HG03039 (cell line): ENCODE results near the gene ADARB2.
"Not testable (repeated sequence)": the region's sequence is repeated elsewhere in the genome, so short reads cannot be mapped to it uniquely, and the experiment has no call there.

Experiments
- ATAC-seq: cut with Tn5 transposase; IDR thresholded peaks from one replicate; pipeline ENCODE4 v1.9.1; 2021; ENCODE audit warnings: mild to moderate bottlenecking, moderate library complexity; ENCODE audit not compliant: unreplicated experiment

ADARB2 gene

DNA sequence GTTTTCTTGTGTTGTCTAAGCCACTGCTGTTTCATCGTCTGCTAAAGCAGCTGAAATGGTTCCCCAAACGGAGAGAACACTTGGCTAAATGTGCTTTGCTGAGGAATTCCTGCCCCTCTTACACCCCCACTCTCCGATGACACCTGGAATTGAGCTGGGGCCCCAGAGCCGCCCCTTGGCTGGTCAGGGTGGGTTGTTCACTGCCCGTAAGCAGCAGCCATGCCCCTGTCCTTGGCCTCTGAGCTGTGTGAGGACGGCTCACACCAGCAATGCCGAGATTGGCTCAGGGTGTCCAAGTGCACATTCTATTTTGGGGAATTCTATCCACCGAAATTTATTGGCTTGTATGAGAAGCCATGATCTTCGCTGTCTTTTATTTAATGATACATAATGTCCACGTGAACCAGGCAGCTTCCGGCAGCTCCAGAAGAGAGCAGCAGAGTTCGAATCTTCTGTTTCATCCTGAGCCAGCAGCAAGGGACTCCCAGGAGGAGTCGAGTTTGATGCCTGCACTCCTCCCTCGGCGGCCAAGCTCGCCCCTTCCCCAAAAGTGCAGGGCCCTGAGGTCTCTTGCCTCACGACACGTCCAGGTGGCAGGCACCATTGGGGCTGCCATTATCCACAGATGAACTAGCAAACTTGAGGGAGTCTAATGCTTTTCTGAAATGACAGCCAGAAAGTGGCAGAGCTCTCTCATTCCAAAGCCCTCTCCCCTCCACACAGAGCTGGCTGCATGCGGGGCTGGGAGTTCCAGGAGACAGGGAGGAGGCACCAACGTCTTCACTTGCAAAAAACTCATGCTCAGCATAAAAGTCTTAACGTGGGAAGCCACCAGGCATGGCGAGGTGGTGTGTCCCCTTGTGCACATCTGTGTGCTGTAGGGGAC is 567.1 kb downstream of the ADARB2 start:
- no peak for ATAC-seq

DNA sequence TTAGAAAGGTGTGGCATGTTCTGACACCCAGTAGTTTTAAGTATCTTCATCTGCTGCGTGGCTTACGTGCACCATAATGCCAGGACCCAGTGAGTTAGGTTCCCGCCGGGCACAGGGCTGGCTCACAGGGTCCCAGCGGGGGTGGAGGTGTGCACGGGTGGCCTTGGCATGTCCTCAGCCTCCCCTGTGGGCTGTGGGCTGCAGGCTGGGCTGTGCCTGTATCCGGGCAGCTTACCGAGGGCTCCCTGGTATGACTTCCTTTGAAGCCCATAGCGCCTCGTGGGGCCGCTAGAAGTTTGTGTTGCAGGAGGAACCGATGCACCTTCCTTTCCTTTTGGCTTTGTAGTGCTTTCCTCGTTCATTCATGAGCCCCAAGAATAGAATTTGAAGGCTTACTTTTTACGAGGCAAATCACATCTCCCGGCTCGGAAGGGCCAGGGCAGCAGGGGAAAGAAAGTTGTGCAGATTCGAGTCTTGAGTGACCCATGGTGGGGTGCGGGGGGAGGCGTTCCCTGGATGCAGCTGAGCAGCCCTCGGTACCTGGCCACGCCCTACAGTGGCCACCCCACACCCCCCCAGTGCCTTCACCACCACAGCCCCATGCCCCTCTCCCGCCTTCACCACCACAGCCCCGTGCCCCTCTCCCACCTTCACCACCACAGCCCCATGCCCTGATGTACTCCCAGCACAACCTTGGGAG is 568.0 kb downstream of the ADARB2 start:
- no peak for ATAC-seq

DNA sequence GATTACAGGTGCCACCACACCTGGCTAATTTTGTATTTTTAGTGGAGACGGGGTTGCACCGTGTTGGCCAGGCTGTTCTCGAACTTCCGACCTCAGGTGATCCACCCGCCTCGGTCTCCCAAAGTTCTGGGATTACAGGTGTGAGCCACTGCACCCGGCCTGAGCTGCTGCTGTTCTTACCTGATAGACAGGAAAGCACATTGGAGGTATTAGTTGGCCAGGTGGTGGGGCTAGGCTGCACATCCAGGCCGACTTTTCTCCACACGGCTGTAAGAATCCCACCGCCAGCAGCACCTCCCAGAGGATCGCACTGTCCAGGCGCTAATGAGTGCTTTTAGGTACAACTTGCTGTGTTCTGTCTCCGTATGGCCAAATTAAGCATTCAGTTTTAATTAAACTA is 568.6 kb downstream of the ADARB2 start:
- no peak for ATAC-seq

DNA sequence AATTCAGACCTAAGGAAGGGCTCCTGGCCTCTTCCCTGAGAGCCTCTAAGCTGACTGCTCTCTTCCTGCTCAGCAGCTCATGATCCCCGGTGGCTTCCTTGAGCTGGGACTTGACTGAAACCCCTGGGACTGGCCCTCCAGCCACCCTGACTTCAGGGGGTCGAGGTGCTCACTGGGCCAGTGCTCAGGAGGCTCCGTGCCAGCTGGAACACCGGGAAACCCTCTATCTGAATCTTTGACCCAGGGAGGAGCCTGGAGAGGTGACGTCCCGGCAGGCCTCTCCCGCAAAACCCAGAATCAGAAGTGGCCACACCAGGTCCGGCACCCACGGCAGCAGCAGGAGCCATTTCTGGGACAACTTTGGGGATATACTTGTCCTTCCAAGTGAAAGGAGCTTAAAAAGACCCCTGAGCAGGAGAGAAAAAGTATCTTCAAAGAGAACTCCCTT is 570.5 kb downstream of the ADARB2 start:
- no peak for ATAC-seq

DNA sequence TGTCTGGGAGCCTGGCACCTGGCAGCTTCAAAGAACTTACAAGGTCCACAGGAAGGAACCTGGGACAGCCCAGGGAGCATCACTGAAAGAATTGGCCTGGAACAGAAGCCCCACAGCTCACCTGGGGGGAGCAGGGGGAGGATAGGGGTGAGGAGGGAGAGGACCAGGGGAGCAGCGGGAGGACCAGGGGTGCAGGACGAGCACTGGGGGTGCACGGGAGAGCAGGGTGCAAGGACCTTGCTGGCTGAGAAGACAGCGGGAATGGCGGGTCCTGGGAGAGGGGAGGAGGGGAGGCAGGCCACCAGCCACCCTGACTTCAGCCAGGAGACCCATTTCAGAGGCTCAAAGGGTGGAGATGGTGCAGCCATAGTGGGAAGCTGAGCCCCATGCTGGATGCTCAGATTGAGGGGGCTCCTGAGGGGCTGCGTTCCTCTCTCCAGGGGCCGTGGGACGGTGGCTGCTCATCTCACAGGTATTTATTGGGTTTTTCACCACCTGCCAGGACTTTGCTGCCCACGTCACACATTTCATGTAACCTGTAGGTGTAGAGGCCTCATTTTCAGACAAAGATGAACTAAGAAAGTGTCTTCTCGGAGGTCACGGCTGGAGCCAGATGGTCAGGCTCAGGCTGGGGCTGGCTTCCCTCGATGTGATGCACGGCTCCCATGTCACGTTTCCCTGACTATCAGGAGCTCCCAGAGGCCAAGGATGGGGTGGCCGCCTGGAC is 571.1 kb downstream of the ADARB2 start:
- no peak for ATAC-seq

DNA sequence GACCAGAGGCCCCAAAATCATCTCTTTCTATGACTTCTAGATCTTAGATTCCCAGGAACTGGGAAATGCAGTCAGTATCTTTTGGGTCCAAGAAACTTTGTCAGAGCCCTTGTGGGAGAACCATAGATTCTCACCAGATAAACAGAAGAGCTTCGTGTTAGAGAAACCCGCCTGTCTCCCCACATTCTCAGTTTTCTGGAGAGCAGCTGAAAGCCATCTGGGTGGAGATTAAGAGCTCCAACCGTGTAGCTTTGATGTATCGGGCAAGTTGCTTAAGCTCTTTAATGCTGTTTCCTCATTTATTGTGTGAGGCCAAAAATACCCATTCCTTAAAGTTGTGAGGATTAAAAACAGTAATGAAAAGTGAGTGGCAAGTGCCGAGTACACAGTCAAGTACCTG is 573.5 kb downstream of the ADARB2 start:
- ATAC-seq, result no peak

DNA sequence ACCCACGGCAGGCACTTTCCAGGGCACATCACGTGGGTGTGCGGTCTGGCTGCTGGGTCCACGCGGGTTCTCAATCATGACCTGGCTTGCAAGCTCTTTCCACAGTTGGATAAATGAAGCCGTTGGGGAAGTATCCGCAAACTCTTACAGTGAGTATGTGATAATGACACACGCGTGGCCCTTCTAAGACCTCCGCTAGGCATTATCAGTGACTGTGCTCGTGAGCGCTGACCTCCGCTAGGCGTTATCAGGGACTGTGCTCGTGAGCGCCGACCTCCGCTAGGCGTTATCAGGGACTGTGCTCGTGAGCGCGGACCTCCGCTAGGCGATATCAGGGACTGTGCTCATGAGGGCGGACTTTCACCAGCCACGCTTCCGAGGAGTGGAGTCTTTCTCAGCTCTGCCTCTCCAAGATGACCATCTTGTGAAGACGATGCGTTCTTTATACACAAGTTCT is 574.1 kb downstream of the ADARB2 start:
- no peak for ATAC-seq

DNA sequence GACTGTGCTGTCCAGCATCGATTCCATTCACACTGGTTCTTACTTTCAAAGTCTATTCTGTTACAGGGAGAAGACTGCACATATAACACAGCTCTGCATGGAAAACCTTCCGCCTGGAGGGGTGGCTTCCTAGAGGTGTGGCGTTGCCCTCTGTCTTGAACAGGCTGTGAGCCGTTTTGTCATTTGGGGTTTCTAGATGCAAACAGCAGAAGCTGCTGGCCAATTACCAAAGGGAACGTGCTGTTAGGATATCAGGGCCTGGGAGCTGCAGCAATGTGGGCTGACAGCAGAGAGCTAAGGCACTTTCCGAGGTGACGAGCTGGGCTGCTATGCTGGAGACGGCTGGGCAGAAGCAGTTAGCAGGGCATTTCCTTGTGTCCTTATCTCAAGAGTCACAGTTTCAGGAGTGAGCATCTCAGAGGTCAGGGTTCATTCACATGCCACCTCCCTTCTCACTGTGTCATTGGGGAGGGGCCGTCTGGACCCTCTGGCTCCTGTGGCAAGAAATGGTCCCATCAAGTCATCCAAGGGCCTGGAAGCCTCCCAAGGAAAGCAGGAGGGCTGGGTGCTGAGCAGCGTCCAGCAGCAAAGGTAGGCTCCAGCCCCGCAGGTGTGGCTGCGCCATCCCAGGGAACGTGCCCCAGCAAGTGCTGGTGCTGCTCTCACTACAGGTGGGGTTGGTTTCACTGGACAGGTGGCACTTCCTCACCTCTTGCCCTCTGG is 574.7 kb downstream of the ADARB2 start:
- no peak for ATAC-seq

DNA sequence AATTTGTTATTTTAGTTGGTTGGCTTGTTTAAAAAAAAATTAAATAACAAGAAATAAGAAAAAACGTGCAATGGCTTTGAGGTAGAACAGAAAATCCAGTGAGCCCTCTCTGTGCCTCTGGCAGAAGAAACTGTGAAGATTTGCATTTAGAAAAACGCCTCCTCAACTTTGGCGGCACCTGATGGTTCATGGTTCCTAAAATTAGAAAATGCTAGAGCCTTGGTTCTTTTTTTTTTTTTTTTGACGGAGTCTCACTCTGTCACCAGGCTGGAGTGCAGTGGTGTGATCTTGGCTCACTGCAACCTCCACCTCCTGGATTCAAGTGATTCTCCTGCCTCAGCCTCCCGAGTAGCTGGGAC is 576.0 kb downstream of the ADARB2 start:
- not testable (repeated sequence) for ATAC-seq

DNA sequence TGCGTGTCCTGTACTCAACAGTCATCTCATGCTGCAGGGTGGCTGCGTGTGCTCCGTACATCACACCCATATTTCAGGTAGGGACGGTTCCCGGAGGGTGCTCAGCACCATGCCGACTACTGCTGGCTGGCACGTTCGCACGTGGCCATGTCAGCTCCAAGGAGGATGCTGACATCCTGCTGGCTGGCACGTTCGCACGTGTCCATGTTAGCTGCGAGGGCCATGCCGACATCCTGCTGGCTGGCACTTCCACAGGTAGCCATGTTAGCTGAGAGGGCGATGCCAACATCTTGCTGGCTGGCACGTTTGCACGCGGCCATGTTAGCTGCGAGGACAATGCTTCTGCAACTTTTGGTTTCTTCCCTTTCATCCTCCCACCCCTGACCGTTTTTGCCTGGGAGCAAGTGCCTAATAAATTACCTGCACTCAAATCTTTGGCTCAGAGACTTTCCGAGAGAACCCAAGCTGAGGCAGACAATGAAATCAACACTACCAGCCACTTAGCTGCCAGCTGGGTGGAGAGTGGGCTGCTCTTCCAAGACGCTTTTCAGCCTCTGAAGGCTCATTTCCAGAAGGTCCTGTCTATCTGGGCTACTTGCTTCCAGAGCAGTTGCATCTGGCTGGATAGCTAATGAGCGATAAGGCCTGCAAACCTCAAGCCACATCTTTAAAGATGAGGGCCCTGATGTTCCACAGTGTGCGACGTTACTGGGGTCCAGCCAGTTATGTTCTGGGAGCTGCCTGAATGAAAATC is 576.6 kb downstream of the ADARB2 start:
- ATAC-seq, result no peak

DNA sequence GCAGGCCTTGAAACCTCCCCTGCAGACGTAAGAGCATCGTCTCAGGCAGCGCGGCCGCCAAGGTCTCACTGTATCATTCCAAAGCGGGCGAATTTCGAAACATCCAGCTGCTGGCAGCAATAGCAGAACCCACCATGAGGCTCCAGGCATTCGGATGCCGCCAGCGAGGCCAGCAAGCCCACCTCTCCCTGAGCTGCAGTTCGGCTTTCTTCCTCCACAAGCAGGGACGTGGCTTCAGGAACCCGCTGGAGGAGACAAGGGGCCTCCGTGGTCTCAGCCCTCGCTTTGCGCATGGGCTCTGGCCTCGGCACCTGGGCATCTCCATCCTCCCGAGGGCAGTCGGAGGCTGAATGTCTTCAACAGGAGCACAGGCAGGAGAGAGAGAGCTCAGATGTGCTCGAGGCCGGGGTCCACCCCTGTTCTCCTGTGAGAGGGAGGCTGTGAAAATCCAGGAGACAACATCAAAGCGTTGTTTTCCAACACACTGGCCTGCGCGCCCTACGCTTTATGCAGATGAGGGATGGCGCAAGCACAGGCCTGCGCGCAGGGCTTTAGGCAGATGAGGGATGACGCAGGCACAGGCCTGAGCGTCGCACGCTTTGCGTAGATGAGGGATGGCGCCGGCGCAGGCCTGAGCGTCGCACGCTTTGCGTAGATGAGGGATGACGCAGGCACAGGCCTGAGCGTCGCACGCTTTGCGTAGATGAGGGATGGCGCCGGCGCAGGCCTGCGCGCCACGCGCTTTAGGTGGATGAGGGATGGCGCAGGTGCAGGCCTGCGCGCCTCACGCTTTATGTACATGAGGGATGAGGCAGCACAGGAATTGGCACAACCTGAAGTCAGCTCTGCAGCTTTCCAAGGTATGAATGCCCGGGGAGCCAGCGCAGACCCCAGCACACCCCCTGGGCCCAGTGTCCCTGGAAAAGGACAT is 577.9 kb downstream of the ADARB2 start:
- no peak for ATAC-seq

DNA sequence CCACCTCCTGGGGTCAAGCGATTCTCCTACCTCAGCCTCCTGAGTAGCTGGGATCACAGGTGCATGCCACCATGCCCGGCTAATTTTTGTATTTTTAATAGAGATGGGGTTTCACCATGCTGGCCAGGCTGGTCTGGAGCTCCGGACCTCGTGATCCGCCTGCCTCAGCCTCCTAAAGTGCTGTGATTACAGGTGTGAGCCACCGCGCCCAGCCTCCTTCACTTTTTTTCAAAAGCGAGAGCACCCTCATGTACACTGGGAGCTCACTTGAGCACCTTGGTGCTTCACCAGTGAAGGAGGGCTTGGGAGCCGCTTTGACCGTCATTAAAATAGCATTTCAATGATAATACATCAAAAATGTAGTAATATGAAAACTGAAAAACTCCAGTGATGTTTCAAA is 578.8 kb downstream of the ADARB2 start:
- ATAC-seq, result not testable (repeated sequence)

DNA sequence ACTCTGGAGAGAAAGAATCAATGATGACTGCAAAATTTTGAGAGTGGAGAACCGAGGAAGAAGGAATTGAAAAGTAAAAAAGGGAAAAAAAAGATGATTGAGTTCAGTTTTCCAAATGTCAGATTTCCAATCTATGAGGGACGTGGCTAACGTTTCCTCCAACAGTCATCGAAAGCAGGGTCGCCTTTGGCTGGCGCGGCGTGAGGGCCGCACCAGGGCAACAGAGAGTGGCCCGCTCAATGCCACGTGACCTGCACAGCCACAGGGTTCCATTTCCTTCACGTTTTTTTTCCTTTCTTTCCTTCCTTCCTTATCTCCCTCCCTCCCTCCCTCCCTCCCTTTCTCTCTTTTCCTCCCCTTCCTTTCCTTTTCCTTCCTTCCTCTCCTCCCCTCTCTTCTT is 579.3 kb downstream of the ADARB2 start:
- no peak for ATAC-seq

DNA sequence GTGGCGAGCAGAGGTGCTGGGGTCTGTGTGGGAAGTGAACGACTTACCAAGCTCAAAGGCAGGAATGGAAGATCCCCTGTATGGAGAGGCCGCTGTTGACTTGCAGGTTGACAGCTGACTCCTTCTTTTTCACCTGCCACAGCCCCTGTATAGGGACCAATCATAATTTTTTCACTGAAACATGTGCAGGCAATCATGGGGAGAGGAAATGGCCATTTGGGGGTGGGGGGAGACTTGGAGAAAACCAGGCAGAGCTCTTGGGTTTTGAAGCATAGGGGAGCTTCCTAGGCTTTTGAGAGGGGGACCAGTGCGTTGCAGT is 579.8 kb downstream of the ADARB2 start:
- no peak for ATAC-seq

DNA sequence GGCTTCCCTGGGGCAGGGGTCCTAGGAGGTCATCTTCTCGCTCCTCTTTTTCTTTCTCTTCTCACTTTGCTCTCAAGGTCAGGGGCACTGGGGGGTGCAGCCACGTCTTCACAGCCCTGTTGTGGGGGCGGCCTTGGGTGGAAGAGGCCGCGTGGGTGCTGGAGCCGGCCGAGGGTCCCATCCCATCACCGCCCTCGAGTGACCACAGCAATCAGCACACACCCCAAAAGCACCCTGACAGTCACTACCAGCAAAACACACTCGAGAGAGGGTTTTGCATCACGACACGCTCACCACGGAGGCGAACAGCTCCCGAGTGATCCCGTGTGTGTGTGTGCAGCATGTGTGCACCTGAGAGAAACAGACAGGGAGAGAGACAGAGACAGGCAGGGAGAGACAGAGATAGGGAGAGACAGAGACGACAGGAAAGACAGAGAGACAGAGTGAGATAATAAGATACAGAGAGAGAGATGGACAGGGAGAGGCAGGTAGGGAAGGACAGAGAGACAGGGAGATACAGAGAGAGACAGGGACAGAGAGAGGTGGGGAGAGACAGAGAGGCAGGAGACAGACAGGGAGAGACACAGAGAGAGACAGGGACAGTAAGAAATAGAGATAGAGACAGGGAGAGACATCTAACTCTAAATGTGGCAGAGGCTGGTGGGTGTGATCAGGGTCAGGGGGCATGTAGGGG is 580.3 kb downstream of the ADARB2 start:
- no peak for ATAC-seq

DNA sequence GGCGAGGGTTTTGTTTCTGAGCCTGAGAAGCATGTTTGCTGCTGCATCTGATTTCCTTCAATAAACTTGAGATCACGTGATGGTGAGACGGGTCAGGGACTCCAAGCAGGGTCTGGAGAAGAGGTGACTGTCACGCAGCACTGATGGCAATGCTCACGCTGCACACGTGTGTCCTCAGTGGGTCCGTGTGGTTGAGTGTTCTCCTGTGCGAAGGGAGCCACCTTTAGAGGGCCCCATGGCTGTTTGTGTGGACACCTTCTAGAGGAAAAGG is 580.8 kb downstream of the ADARB2 start:
- ATAC-seq, result no peak

DNA sequence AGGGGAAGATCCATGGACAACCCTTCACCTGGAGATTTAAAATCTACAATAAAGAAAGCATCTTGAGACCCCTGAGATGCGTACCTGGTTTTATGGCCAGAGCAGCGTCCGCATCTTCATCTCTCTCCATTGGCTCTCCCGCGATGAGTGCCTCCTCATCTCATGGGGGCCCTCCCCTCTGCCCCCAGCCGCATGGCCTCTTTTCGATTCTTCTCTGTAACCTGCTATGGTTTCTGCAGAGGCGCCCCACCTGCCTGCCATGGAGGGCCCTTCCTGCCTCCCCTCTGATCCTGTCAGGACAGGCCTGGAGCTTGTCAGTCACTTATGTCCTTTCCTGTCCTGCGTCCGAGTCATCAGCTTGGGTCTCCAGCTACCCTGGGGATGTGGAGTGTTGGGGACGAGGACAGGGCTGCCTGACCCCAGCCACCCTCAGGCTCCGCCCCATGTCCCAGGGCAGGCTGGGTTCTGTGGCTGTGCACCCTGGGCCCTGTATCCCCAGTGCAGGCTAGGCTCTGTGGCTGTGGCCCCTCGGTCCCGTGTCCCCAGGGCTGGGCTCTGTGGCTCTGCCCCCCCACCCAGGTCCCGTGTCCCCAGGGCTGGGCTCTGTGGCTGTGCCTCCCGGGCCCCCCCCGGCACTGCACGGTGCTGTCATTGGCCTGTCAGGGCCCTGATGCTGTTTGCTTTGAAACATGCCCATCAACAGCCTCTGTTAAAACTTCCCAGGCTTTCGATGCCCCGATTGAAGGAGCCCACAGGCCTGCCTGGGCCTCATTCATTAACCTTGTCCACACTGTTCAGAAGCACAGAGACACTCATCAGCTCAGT is 581.3 kb downstream of the ADARB2 start:
- ATAC-seq, result no peak
